Activated CD8-positive, alpha-beta T cell treated with anti-CD3 and anti-CD28 coated beads, Interleukin-2, amount 10 ng/mL, durations not matched to agents 7 days and 5 days (primary cell): Measurements from ENCODE around the gene RTN3. TPM values are rescaled to one million over a fixed set of nuclear protein-coding genes. Genes with fewer than 3 reads are reported as not detected.

Experiments used
- ATAC-seq: fragments of 150-1000 bp; cut with Tn5 transposase; one replicate; pipeline ENCODE4 v1.10.0; 2021; ENCODE audit warnings: moderate library complexity
- CTCF ChIA-PET: fragments of 350-600 bp; sonication (Branson Sonifier 250); formaldehyde crosslinking; loops from one replicate; lab custom pipeline; 2021; ENCODE audit warnings: antibody characterized with exemption; lab: Charles Lee
- POLR2A ChIA-PET: fragments of 350-600 bp; sonication (Branson Sonifier 250); formaldehyde crosslinking; loops from one replicate; lab custom pipeline; 2021; ENCODE audit warnings: antibody characterized with exemption; lab: Charles Lee
- DNase-seq: peaks from one replicate; pipeline ENCODE4 v3.0.0-alpha.2; 2020
- H3K27ac Mint-ChIP-seq: one replicate; pipeline ENCODE4 v1.8.0; 2021; ENCODE audit warnings: mild to moderate bottlenecking, mixed read lengths
- H3K27me3 Mint-ChIP-seq: one replicate; pipeline ENCODE4 v1.8.0; 2021; ENCODE audit warnings: low read depth, mixed read lengths
- H3K36me3 Mint-ChIP-seq: one replicate; pipeline ENCODE4 v1.8.0; 2021; ENCODE audit warnings: low read depth, mixed read lengths
- H3K4me1 Mint-ChIP-seq: one replicate; pipeline ENCODE4 v1.8.0; 2021; ENCODE audit warnings: low read depth, mixed read lengths
- H3K4me3 Mint-ChIP-seq: one replicate; pipeline ENCODE4 v1.8.0; 2021; ENCODE audit warnings: mild to moderate bottlenecking, mixed read lengths
- H3K9me3 Mint-ChIP-seq: one replicate; pipeline ENCODE4 v1.8.0; 2022; ENCODE audit warnings: mixed read lengths; ENCODE audit not compliant: insufficient read depth
- total RNA-seq, 2 experiments: library from RNA; stranded (reverse); gene quantifications; one replicate each; pipeline ENCODE4 v1.2.3, GENCODE V29; 2021

Gene RTN3
- total RNA-seq, 2 experiments from 2014 or later: 62.2 to 62.4 TPM

DNA sequence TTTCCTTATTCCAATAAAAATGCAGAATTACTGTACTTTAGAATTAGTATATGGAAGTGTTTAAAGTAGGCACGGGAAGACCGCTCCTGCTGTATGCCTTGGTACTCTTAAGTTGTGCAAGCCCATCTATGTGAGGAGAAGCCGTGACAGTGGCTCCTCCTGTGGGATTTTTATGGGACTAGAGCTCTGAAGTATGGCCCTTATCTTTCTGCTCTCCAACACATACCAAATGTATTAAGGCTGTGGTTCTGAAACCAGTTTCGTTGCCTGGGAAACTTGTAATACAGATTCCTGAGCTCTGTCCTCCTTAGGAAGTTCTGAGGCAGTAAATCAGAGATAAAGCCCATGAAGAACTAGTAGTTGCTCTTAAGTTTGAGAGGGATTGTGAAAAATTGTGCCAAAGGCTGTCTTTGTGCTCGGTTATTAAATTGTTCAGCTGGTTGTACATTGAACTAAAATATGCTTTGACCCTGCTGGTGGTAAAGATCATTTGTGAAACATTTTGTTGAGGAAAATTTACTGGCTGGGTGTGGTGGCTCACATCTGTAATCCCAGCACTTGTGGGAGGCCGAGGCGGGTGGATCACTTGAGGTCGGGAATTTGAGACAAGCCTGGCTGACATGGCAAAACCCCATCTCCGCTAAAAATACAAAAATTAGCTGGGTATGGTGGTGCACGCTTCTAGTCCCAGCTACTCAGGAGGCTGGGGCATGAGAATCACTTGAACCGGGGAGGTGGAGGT lies 29.3 kb downstream of the RTN3 start:
- ChIA-PET POLR2A (no interaction called here), CTCF (interaction anchor here (0.9 kb wide), 1 partner anchor 28 kb away, joined by 4 read pairs; no protein-coding TSS in a partner anchor)
- Mint-ChIP-seq H3K27me3 (no peaks in the 10 kb centered on the region), H3K4me3 (no peak overlapping the region), H3K36me3 (no peaks in the 10 kb centered on the region), H3K9me3 (no peaks in the 10 kb centered on the region), H3K4me1 (peaks cover 4% of the 10 kb centered on the region), H3K27ac (no peak overlapping the region)
- DNase-seq: no peak
- no peak for ATAC-seq

GRCh38 chr11:63711838-63712237 lies 30.5 kb downstream of the RTN3 start:
- no peaks in the 10 kb centered on the region for H3K36me3 Mint-ChIP-seq
- ATAC-seq (no peak), DNase-seq (no peak)
- no peaks in the 10 kb centered on the region for H3K27me3 Mint-ChIP-seq
- POLR2A ChIA-PET: no interaction called here
- no peak overlapping the region for H3K27ac Mint-ChIP-seq
- no peak overlapping the region for H3K4me3 Mint-ChIP-seq
- H3K4me1 Mint-ChIP-seq: peaks cover 4% of the 10 kb centered on the region
- no peaks in the 10 kb centered on the region for H3K9me3 Mint-ChIP-seq
- CTCF ChIA-PET: no interaction called here

DNA sequence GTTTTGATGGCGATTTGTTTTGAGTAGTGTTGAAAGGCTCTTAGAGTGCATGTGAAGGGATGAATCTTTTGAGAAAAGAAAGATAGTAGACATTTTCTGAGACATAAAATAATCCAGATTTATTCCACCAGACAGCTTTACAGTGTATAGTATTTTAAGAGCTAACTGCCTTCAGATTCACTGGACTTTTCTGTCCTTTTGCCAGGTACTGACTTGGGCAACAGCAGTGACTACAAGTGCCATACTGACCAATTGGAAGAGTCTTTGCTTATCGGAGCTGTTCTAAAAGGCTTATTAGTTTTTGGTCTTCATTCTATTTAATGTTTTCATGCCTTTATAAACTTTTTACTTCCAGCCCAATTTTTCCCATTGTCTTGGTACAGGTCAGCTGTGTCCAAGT lies 32.5 kb downstream of the RTN3 start:
- CTCF ChIA-PET: interaction anchor here (4.5 kb wide), 1 partner anchor 24 kb away, joined by 31 read pairs; no protein-coding TSS in a partner anchor
- DNase-seq (no peak), ATAC-seq (no peak)
- Mint-ChIP-seq H3K27ac (no peak overlapping the region), H3K4me1 (peaks cover 4% of the 10 kb centered on the region), H3K9me3 (no peaks in the 10 kb centered on the region), H3K36me3 (peaks cover 2% of the 10 kb centered on the region), H3K27me3 (no peaks in the 10 kb centered on the region), H3K4me3 (no peak overlapping the region)
- POLR2A ChIA-PET: interaction anchor here (0.6 kb wide), 1 partner anchor 10 kb away, joined by 4 read pairs; no protein-coding TSS in a partner anchor

DNA sequence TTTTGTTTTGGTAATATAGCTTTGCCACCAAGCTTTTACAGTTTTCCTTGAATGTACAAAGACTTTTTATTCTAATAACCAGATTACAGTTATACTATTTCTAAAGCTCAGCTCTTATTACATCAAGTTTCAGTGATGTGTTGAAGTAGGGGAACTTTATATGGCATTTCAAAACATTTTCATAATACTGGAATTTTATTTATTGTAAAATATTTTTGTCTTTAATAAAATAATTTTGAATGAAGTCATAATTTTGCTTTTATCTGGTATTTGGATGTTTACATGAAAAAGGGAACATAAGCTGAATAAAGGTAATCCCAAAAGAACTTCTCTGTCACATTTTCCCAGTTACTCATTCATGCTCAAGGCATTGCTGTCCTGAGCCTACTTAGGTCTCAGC lies 34.7 kb downstream of the RTN3 start:
- no peak overlapping the region for H3K4me3 Mint-ChIP-seq
- H3K9me3 Mint-ChIP-seq: no peaks in the 10 kb centered on the region
- CTCF ChIA-PET: interaction anchor here (4.5 kb wide), 1 partner anchor 22 kb away, joined by 31 read pairs; no protein-coding TSS in a partner anchor
- no peak overlapping the region for H3K27ac Mint-ChIP-seq
- H3K27me3 Mint-ChIP-seq: no peaks in the 10 kb centered on the region
- ATAC-seq: no peak
- DNase-seq: no peak
- H3K4me1 Mint-ChIP-seq: no peaks in the 10 kb centered on the region
- peaks cover 3% of the 10 kb centered on the region for H3K36me3 Mint-ChIP-seq
- POLR2A ChIA-PET: no interaction called here

- no peak for DNase-seq
- no peaks in the 10 kb centered on the region for H3K4me1 Mint-ChIP-seq
- H3K36me3 Mint-ChIP-seq: peaks cover 3% of the 10 kb centered on the region
- H3K27me3 Mint-ChIP-seq: no peaks in the 10 kb centered on the region
- ATAC-seq: no peak
- ChIA-PET POLR2A (no interaction called here), CTCF (interaction anchor here (2.4 kb wide), 1 partner anchor 20 kb away, joined by 12 read pairs; no protein-coding TSS in a partner anchor)
- H3K4me3 Mint-ChIP-seq: no peak overlapping the region
- no peaks in the 10 kb centered on the region for H3K9me3 Mint-ChIP-seq
- no peak overlapping the region for H3K27ac Mint-ChIP-seq
Measured at GRCh38 chr11:63719001-63719400, 37.7 kb downstream of the RTN3 start.

GRCh38 chr11:63719987-63720386 lies 38.7 kb downstream of the RTN3 start:
- ATAC-seq (no peak), DNase-seq (no peak)
- Mint-ChIP-seq H3K4me3 (no peak overlapping the region), H3K36me3 (peaks cover 3% of the 10 kb centered on the region), H3K9me3 (no peaks in the 10 kb centered on the region), H3K4me1 (no peaks in the 10 kb centered on the region), H3K27me3 (no peaks in the 10 kb centered on the region), H3K27ac (no peak overlapping the region)
- CTCF ChIA-PET: interaction anchor here (2.4 kb wide), 1 partner anchor 19 kb away, joined by 12 read pairs; no protein-coding TSS in a partner anchor
- POLR2A ChIA-PET: no interaction called here

- Mint-ChIP-seq H3K4me1 (no peaks in the 10 kb centered on the region), H3K9me3 (no peaks in the 10 kb centered on the region), H3K36me3 (peaks cover 3% of the 10 kb centered on the region), H3K27ac (no peak overlapping the region), H3K27me3 (no peaks in the 10 kb centered on the region), H3K4me3 (no peak overlapping the region)
- ATAC-seq (no peak), DNase-seq (no peak)
- ChIA-PET POLR2A (no interaction called here), CTCF (no interaction called here)
Measured at GRCh38 chr11:63720611-63721010, 39.3 kb downstream of the RTN3 start.

GRCh38 chr11:63729326-63729725 lies 48.0 kb downstream of the RTN3 start:
- ATAC-seq (no peak), DNase-seq (no peak)
- no peaks in the 10 kb centered on the region for H3K9me3 Mint-ChIP-seq
- H3K36me3 Mint-ChIP-seq: no peaks in the 10 kb centered on the region
- H3K4me3 Mint-ChIP-seq: no peak overlapping the region
- no peaks in the 10 kb centered on the region for H3K4me1 Mint-ChIP-seq
- ChIA-PET CTCF (interaction anchor here (1.4 kb wide), 1 partner anchor 9 kb away, joined by 7 read pairs; no protein-coding TSS in a partner anchor), POLR2A (no interaction called here)
- H3K27ac Mint-ChIP-seq: no peak overlapping the region
- H3K27me3 Mint-ChIP-seq: no peaks in the 10 kb centered on the region

DNA sequence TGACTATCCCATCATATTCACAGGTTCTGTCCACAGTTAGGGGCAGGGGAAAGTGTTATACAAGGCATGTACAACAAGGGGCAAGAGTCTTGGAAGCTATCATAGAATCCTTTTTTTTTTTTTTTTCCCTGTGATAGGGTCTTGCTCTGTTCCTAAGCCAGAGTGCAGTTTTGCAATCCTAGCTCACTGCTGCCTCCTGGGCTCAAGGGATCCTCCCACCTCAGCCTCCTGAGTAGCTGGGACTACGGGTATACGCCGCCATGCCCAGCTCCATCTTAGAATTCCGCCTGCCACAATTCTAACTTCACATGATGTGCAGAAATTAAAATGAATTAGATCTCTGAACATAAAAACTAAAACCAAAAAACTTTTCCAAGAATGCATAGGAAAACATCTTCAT lies 55.6 kb downstream of the RTN3 start:
- Mint-ChIP-seq H3K36me3 (no peaks in the 10 kb centered on the region), H3K9me3 (no peaks in the 10 kb centered on the region), H3K27me3 (no peaks in the 10 kb centered on the region), H3K27ac (no peak overlapping the region), H3K4me1 (peaks cover 2% of the 10 kb centered on the region), H3K4me3 (no peak overlapping the region)
- ChIA-PET POLR2A (interaction anchor here (0.6 kb wide), 1 partner anchor 126 kb away, joined by 3 read pairs; no protein-coding TSS in a partner anchor), CTCF (interaction anchor here (3.0 to 4.1 kb wide), 4 partner anchors 22 to 258 kb away, joined by 23 to 46 read pairs (median 31); partner anchors contain the start of gene RTN3)
- DNase-seq (no peak), ATAC-seq (no peak)

GRCh38 chr11:63737718-63738117 lies 56.4 kb downstream of the RTN3 start:
- no peaks in the 10 kb centered on the region for H3K36me3 Mint-ChIP-seq
- H3K27ac Mint-ChIP-seq: no peak overlapping the region
- no peaks in the 10 kb centered on the region for H3K27me3 Mint-ChIP-seq
- H3K4me3 Mint-ChIP-seq: no peak overlapping the region
- CTCF ChIA-PET: interaction anchor here (0.8 to 4.1 kb wide), 28 partner anchors 9 to 832 kb away, joined by 3 to 46 read pairs (median 4); partner anchors contain the start of genes ATL3, PLAAT4 and RTN3
- POLR2A ChIA-PET: interaction anchor here (0.6 kb wide), 1 partner anchor 125 kb away, joined by 3 read pairs; no protein-coding TSS in a partner anchor
- H3K9me3 Mint-ChIP-seq: no peaks in the 10 kb centered on the region
- no peak for ATAC-seq
- H3K4me1 Mint-ChIP-seq: peaks cover 2% of the 10 kb centered on the region
- DNase-seq: no peak

DNA sequence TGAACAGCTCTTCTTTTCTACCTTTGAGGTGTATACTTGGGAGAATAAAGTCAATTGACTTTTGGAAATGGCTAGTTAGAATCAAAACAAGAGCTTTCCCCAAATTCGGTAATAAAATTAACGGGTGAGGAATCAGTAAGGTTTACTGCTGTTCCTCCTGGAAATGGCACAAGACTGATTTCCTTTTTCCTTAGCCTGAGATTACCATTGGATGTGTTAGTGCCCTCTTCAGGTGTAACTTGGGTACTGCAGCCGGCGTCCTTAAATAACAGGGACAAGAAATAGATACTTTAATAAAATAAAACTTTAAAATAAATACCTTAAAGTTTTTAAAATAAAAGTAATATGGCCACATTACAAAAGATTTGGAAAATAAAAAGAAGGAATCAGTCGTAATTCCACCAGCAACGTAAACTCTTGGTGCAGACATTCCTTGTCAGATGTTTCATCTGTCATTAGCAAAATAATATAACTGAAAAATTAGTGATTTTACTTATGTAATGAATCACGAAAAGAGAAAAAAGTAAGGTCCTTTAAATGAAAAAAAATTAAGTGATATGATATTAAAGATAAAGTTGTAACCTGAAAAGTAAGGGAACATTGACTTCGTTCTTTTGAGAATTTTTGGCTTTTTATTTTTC lies 57.5 kb downstream of the RTN3 start:
- no peak overlapping the region for H3K4me3 Mint-ChIP-seq
- DNase-seq (peak; percentile 74), ATAC-seq (no peak)
- no peaks in the 10 kb centered on the region for H3K9me3 Mint-ChIP-seq
- H3K27me3 Mint-ChIP-seq: no peaks in the 10 kb centered on the region
- H3K36me3 Mint-ChIP-seq: no peaks in the 10 kb centered on the region
- H3K4me1 Mint-ChIP-seq: peaks cover 2% of the 10 kb centered on the region
- H3K27ac Mint-ChIP-seq: no peak overlapping the region
- ChIA-PET POLR2A (no interaction called here), CTCF (interaction anchor here (0.6 to 4.1 kb wide), 47 partner anchors 8 to 833 kb away, joined by 3 to 46 read pairs (median 4); partner anchors contain the start of genes ATL3, PLAAT4 and RTN3)
